Cardiac fibroblast (primary cell): ENCODE measurements around the gene ZNF652.

ENCODE experiments used
- DNase-seq, 2 donors: peaks; one replicate each; pipeline versions ENCODE4 v3.0.0 to v3.0.0-alpha.2; 2010; ENCODE audit warnings: low read depth in 2 of 2
- H3K4me3 ChIP-seq, 2 donors: replicated peaks in 1 of 2; 1 replicate in 1 of 2; 2 replicates in 1 of 2; pipeline ENCODE4 v1.5.1; 2011; ENCODE audit warnings: low read depth in 2 of 2, low read length in 2 of 2, mild to moderate bottlenecking in 2 of 2, moderate library complexity in 1 of 2
- CTCF ChIP-seq: IDR thresholded peaks from one replicate; pipeline ENCODE4 v1.5.1; 2011; ENCODE audit warnings: low read depth, mild to moderate bottlenecking, low read length, inconsistent platforms

Gene ZNF652

DNA sequence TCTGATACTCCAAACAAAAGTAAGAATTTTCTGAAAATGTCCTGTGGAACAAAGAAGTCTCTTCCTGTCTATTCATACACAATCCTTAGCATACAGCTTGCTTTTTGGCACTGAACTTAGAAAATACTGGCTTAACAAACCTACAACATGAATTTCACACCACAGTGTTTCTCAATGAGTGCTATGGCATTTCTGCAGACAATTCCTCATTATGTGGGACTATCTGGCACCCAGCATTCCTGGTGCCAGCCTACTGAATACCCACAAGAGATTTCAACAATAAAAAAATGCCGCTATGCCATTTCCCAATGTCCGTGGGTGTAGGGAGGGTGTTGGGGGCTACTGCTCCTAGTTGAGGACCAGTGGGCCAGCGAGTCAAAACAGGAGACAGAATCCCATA, 62.1 kb downstream of the ZNF652 start:
- DNase-seq = no peak
- no peak for TF ChIP-seq CTCF
- no peak overlapping the region for H3K4me3 ChIP-seq

- no peak for TF ChIP-seq CTCF
- no peak for DNase-seq
- H3K4me3 ChIP-seq = no peak overlapping the region
Measured at GRCh38 chr17:49298371-49298976, 63.6 kb downstream of the ZNF652 start.

DNA sequence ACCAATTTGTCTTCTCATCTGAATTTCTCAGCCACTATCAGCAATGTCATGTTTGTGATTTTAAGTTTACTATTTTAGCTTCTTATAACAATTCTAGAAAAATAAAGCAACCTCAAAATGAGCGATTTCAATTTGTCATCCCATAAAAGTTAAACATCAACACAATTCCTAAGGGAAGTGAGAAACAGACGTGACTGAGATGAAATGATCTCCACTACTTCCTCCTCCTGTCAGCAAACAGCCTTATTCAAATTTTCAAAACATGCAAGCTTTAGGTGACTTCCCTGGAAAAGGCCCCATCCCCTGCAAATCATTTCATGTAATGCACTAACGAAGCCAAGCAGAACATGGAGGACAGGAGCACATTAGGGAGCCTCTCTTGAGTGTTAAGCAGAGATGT, 64.9 kb downstream of the ZNF652 start:
- H3K4me3 ChIP-seq = no peak overlapping the region
- no peak for DNase-seq
- TF ChIP-seq CTCF = no peak

DNA sequence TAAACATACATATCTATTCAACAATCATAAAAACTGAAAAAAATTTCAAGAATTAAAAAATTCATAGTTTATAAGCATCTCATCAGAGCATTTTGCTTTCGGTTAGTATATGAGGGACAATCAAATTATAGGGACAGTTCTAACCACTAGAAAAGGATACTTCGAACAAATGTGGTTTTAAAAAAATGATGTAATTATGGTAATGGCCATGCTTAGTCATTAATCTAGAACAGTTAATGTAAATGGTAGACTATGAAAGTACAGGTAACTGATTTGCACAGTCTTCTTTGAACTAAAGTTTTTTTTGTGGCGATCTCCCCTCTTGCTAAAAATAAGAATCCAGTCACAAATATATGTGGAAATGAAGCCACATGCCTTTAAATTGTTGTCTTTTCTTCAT, 67.9 kb downstream of the ZNF652 start:
- TF ChIP-seq CTCF = no peak
- no peak for DNase-seq
- no peak overlapping the region for H3K4me3 ChIP-seq

GRCh38 chr17:49292901-49293300, 69.1 kb downstream of the ZNF652 start:
- no peak for DNase-seq
- no peak for TF ChIP-seq CTCF
- H3K4me3 ChIP-seq = no peak overlapping the region

- no peak overlapping the region for H3K4me3 ChIP-seq
- no peak for TF ChIP-seq CTCF
- no peak for DNase-seq
Measured at GRCh38 chr17:49291929-49292328, 70.1 kb downstream of the ZNF652 start.

GRCh38 chr17:49290690-49291359, 71.2 kb downstream of the ZNF652 start:
- no peak overlapping the region for H3K4me3 ChIP-seq
- peak; percentile 76 for TF ChIP-seq CTCF
- DNase-seq = peak; percentile 51 to 56
